NB4 (cell line): Measurements from ENCODE around the gene EDDM3A.
"Not testable (repeated sequence)": the region's sequence is repeated elsewhere in the genome, so short reads cannot be mapped to it uniquely, and the experiment has no call there.

ENCODE experiments used
- DNase-seq: peaks from one replicate; pipeline ENCODE4 v3.0.0; 2010; ENCODE audit warnings: low read depth
- H3K4me3 ChIP-seq: one replicate; pipeline ENCODE4 v1.5.1; 2011; ENCODE audit warnings: mild to moderate bottlenecking, low read depth, low read length, moderate library complexity
- CTCF ChIP-seq: IDR thresholded peaks from one replicate; pipeline ENCODE4 v1.5.1; 2012; ENCODE audit warnings: low read depth, low read length
- MAX ChIP-seq: IDR thresholded peaks from 2 replicates; pipeline ENCODE4 v1.6.1; 2011; ENCODE audit warnings: low read depth, low read length
- MYC ChIP-seq: IDR thresholded peaks from 2 replicates; pipeline ENCODE4 v1.6.1; 2011; ENCODE audit warnings: low read depth, low read length
- POLR2A ChIP-seq: IDR thresholded peaks from 2 replicates; pipeline ENCODE4 v1.6.1; 2011; ENCODE audit warnings: mild to moderate bottlenecking; ENCODE audit not compliant: insufficient read length; ENCODE audit errors: extremely low read depth

The EDDM3A gene

GRCh38 chr14:20730891-20731290 lies 14.8 kb upstream of the EDDM3A start:
- no peak overlapping the region for H3K4me3 ChIP-seq
- DNase-seq: no peak
- no peak for TF ChIP-seq MYC
- no peak for TF ChIP-seq CTCF
- no peak for TF ChIP-seq MAX
- no peak for TF ChIP-seq POLR2A

GRCh38 chr14:20732477-20732876 lies 13.2 kb upstream of the EDDM3A start:
- H3K4me3 ChIP-seq: no peak overlapping the region

GRCh38 chr14:20732979-20733635 lies 12.6 kb upstream of the EDDM3A start:
- H3K4me3 ChIP-seq: no peak overlapping the region
- no peak for TF ChIP-seq MAX
- TF ChIP-seq MYC: no peak
- TF ChIP-seq POLR2A: no peak
- no peak for TF ChIP-seq CTCF
- no peak for DNase-seq

More at GRCh38 chr14:20732477-20732876, 13.2 kb upstream of the EDDM3A start:
- TF ChIP-seq POLR2A: no peak
- TF ChIP-seq MYC: no peak
- no peak for TF ChIP-seq MAX
- no peak for TF ChIP-seq CTCF
- no peak for DNase-seq

GRCh38 chr14:20733684-20734429 lies 11.8 kb upstream of the EDDM3A start:
- H3K4me3 ChIP-seq: no peak overlapping the region
- DNase-seq: no peak
- TF ChIP-seq MYC (no peak), CTCF (no peak), MAX (no peak), POLR2A (no peak)

- H3K4me3 ChIP-seq: no peak overlapping the region
- no peak for DNase-seq
- TF ChIP-seq POLR2A (no peak), MYC (no peak), CTCF (no peak), MAX (no peak)
Measured at GRCh38 chr14:20734430-20734806, 11.3 kb upstream of the EDDM3A start.

- not testable (repeated sequence) for H3K4me3 ChIP-seq, DNase-seq
Measured at GRCh38 chr14:20738292-20738691, 7.4 kb upstream of the EDDM3A start.
